Astrocyte (in vitro differentiated cells and primary cell): ENCODE results near the gene BCAR3.

ENCODE experiments used
- CTCF ChIP-seq: IDR thresholded peaks from 2 replicates; pipeline ENCODE4 v1.5.1; 2011; ENCODE audit warnings: low read depth, mild to moderate bottlenecking, inconsistent platforms, low read length, moderate library complexity; ENCODE audit not compliant: insufficient read depth
- EZH2 ChIP-seq: IDR thresholded peaks from 2 replicates; pipeline ENCODE4 v1.6.1; 2012; ENCODE audit warnings: mild to moderate bottlenecking, low read length, inconsistent platforms; ENCODE audit not compliant: insufficient read depth

- TF ChIP-seq CTCF, result no peak
- TF ChIP-seq EZH2, result no peak
These were observed 5.7 kb downstream of the BCAR3 start for GRCh38 chr1:93675931-93676330.
